GM23338 (cell line): ENCODE results near the gene ZSCAN21. TPM values are rescaled to one million over a fixed set of nuclear protein-coding genes. Genes with fewer than 3 reads are reported as not detected.

Source experiments
- ATAC-seq: fragments of 200-7000 bp; cut with Tn5 transposase; 3 replicates; pipeline ENCODE4 v1.9.1; 2020
- DNase-seq: peaks from one replicate; pipeline ENCODE4 v3.0.0-alpha.2; 2015; ENCODE audit warnings: low spot score
- H2AFZ ChIP-seq: fragments of 200-600 bp; sonication (generic); 2 replicates; pipeline ENCODE4 v1.8.0; 2016; ENCODE audit warnings: antibody characterized with exemption, mild to moderate bottlenecking, moderate library complexity
- H3F3A ChIP-seq: fragments of 200-600 bp; sonication (generic); replicated peaks from 2 replicates; pipeline ENCODE4 v1.8.0; 2017; ENCODE audit warnings: antibody characterized with exemption, mixed run types, low read depth
- H3K27ac ChIP-seq: fragments of 200-600 bp; sonication (generic); 2 replicates; pipeline ENCODE4 v1.6.1; 2016; ENCODE audit warnings: low read depth
- H3K27me3 ChIP-seq: fragments of 200-600 bp; sonication (generic); 2 replicates; pipeline ENCODE4 v1.8.0; 2016; ENCODE audit warnings: mild to moderate bottlenecking, mixed run types, moderate library complexity; ENCODE audit not compliant: insufficient read depth
- H3K36me3 ChIP-seq: fragments of 200-600 bp; sonication (generic); 2 replicates; pipeline ENCODE4 v1.8.0; 2016; ENCODE audit warnings: mild to moderate bottlenecking; ENCODE audit not compliant: insufficient read depth
- H3K4me1 ChIP-seq: fragments of 200-600 bp; sonication (generic); 2 replicates; pipeline ENCODE4 v1.8.0; 2016; ENCODE audit warnings: mild to moderate bottlenecking, moderate library complexity; ENCODE audit not compliant: insufficient read depth
- H3K4me2 ChIP-seq: fragments of 200-600 bp; sonication (generic); 2 replicates; pipeline ENCODE4 v1.7.1; 2017; ENCODE audit warnings: mixed run types
- H3K4me3 ChIP-seq: fragments of 200-600 bp; sonication (generic); 2 replicates; pipeline ENCODE4 v1.6.1; 2016; ENCODE audit warnings: mixed run types
- H3K79me2 ChIP-seq: fragments of 200-600 bp; sonication (generic); replicated peaks from 2 replicates; pipeline ENCODE4 v1.8.0; 2017; ENCODE audit warnings: mild to moderate bottlenecking; ENCODE audit not compliant: insufficient read depth
- H3K9me2 ChIP-seq: fragments of 200-600 bp; sonication (generic); 2 replicates; pipeline ENCODE4 v1.8.0; 2017; ENCODE audit not compliant: insufficient read depth
- H4K20me1 ChIP-seq: fragments of 200-600 bp; sonication (generic); replicated peaks from 2 replicates; pipeline ENCODE4 v1.8.0; 2017; ENCODE audit warnings: mild to moderate bottlenecking; ENCODE audit not compliant: insufficient read depth
- H3K27ac Mint-ChIP-seq: 2 replicates; pipeline ENCODE4 v1.8.0; 2020; ENCODE audit warnings: inconsistent platforms, mild to moderate bottlenecking, moderate library complexity, mixed read lengths
- H3K27me3 Mint-ChIP-seq: 3 replicates; pipeline ENCODE4 v1.8.0; 2022; ENCODE audit warnings: low read depth, mild to moderate bottlenecking, moderate library complexity, mixed read lengths, inconsistent platforms; ENCODE audit not compliant: insufficient read depth, poor library complexity
- H3K36me3 Mint-ChIP-seq: 3 replicates; pipeline ENCODE4 v1.8.0; 2021; ENCODE audit warnings: low read depth, mild to moderate bottlenecking, inconsistent platforms, moderate library complexity, mixed read lengths
- H3K4me1 Mint-ChIP-seq: 3 replicates; pipeline ENCODE4 v1.8.0; 2020; ENCODE audit warnings: mild to moderate bottlenecking, inconsistent platforms, mixed read lengths
- H3K4me3 Mint-ChIP-seq: 3 replicates; pipeline ENCODE4 v1.8.0; 2021; ENCODE audit warnings: moderate library complexity, mild to moderate bottlenecking, inconsistent platforms, mixed read lengths
- H3K9me3 Mint-ChIP-seq: 3 replicates; pipeline ENCODE4 v1.8.0; 2020; ENCODE audit warnings: moderate library complexity, mild to moderate bottlenecking, inconsistent platforms, mixed read lengths
- CREB1 ChIP-seq: fragments of 250-450 bp; sonication (Bioruptor Pico); IDR thresholded peaks from 2 replicates; pipeline ENCODE4 v1.5.0; 2020; ENCODE audit warnings: low read depth, mild to moderate bottlenecking, moderate library complexity
- EZH2phosphoT487 ChIP-seq: fragments of 200-600 bp; sonication (generic); IDR thresholded peaks from one replicate; pipeline ENCODE4 v1.8.1; 2018; ENCODE audit warnings: antibody characterized with exemption; ENCODE audit not compliant: unreplicated experiment
- REST ChIP-seq: IDR thresholded peaks from one replicate; pipeline ENCODE4 v1.6.1; 2018; ENCODE audit warnings: antibody characterized with exemption; ENCODE audit not compliant: unreplicated experiment
- STAT1 ChIP-seq: IDR thresholded peaks from one replicate; pipeline ENCODE4 v1.6.1; 2016; ENCODE audit warnings: antibody characterized with exemption; ENCODE audit not compliant: unreplicated experiment
- polyA plus RNA-seq: library from polyadenylated mRNA; unstranded; fragments of >200 nt; fragmentation: Nextera tagmentation; extraction: Ambion mirVana; gene quantifications from 2 replicates; pipeline ENCODE4 v1.2.1, GENCODE V29; 2016
- total RNA-seq: library from RNA; depleted of rRNA; stranded (reverse); fragments of >200 nt; shearing (Covaris generic); gene quantifications from 2 replicates; pipeline ENCODE4 v1.2.3, GENCODE V29; 2014
- TF ChIP-seq, protein P1 (sequence below), 2 experiments: fragments of 200-600 bp in 1 of 2; sonication (generic) in 1 of 2; conservative IDR thresholded peaks; 2 replicates each; pipeline versions ENCODE4 v1.5.1 to v1.6.1; 2016 to 2017; ENCODE audit warnings: antibody characterized with exemption in 2 of 2, low read depth in 2 of 2, mild to moderate bottlenecking in 2 of 2, moderate library complexity in 1 of 2

Gene ZSCAN21
- total and polyA plus RNA-seq, 2 experiments from 2014 or later: 15.7 to 21.8 TPM

DNA sequence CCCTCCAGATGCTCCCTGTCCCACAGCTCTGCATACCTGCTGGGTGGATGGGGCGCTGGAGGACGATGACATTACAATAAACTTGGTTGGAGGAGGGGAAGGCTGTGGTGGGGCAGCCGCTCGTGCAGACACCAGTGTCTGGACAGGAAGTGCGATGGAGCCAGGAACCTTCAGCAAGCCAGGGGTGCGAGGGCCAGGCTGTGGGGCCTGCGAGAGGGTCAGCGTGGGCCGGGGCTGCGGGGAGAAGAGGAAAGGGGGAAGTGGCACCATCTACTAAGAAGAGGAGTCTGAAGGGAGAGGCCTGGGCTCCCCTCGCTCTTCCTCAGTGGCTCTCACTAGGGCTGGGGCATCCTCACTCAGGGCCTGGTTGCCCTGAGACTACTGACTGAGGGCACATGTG is 58.3 kb downstream of the ZSCAN21 start (continued):
- TF ChIP-seq, protein P1, sequence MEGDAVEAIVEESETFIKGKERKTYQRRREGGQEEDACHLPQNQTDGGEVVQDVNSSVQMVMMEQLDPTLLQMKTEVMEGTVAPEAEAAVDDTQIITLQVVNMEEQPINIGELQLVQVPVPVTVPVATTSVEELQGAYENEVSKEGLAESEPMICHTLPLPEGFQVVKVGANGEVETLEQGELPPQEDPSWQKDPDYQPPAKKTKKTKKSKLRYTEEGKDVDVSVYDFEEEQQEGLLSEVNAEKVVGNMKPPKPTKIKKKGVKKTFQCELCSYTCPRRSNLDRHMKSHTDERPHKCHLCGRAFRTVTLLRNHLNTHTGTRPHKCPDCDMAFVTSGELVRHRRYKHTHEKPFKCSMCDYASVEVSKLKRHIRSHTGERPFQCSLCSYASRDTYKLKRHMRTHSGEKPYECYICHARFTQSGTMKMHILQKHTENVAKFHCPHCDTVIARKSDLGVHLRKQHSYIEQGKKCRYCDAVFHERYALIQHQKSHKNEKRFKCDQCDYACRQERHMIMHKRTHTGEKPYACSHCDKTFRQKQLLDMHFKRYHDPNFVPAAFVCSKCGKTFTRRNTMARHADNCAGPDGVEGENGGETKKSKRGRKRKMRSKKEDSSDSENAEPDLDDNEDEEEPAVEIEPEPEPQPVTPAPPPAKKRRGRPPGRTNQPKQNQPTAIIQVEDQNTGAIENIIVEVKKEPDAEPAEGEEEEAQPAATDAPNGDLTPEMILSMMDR (conservative IDR thresholded peaks at IDR 0.05; ENCODE audit: low read depth in 2 of 2): no peak
- TF ChIP-seq REST: no peak
- no peak for TF ChIP-seq EZH2phosphoT487
- TF ChIP-seq CREB1 (CRISPR knock-in tag): no peak

DNA sequence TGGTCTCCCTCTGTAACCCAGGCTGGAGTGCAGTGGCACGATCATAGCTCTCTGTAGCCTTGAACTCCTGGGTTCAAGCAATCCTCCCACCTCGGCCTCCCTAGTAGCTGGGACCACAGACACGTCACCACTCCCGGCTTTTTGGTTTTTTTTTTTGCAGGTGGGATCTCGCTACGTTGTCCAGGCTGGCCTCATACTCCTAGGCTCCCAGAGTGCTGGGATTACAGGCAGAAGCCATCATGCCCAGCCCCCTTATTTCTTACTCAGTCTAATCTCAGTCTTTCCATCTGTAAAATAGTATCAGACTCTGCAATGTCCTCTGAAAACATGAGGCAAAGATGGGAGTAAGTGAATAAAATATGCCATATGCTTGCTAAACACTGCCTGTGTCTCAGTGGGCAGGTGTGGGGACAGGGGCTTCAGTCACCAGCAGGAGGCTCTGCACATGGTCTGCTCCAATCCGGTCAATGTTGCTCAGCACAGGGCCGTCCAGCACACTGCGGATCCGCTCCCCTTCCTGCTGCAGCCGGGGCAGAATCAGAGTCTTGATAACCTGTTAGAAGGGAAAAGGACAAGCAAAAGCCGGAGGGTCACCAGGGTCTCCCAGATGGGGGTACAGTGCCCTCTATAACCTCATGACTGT is 60.1 kb downstream of the ZSCAN21 start:
- Histone ChIP-seq H3K4me2 (no peak overlapping the region), H3K4me1 (no peaks in the 10 kb centered on the region), H3F3A (no peaks in the 10 kb centered on the region; the same call in 1 of the 2 replicates), H3K36me3 (peaks cover 17% of the 10 kb centered on the region; the same call in 1 of the 2 replicates), H2AFZ (no peak overlapping the region), H3K27me3 (no peaks in the 10 kb centered on the region), H4K20me1 (no peaks in the 10 kb centered on the region), H3K79me2 (no peaks in the 10 kb centered on the region), H3K4me3 (no peak overlapping the region), H3K9me2 (no peaks in the 10 kb centered on the region), H3K27ac (no peak overlapping the region)
- ATAC-seq (peak; percentile 43), DNase-seq (no peak)
- H3K27me3 Mint-ChIP-seq: peaks cover 25% of the 10 kb centered on the region
- TF ChIP-seq, protein P1 (conservative IDR thresholded peaks at IDR 0.05; ENCODE audit: low read depth in 2 of 2): peak; percentile 26 to 33
- no peak for TF ChIP-seq STAT1
- no peaks in the 10 kb centered on the region for H3K9me3 Mint-ChIP-seq
- H3K36me3 Mint-ChIP-seq: peaks cover 86% of the 10 kb centered on the region
- H3K4me3 Mint-ChIP-seq: no peak overlapping the region
- H3K27ac Mint-ChIP-seq: no peak overlapping the region
- H3K4me1 Mint-ChIP-seq: peaks cover 2% of the 10 kb centered on the region; the same call in 1 of the 3 replicates
